HepG2 (cell line): Measurements from ENCODE around the gene EMC1. TPM values are rescaled to one million over a fixed set of nuclear protein-coding genes. Genes with fewer than 3 reads are reported as not detected.

ENCODE experiments used
- CAMTA2 ChIP-seq: sonication (generic); formaldehyde crosslinking; IDR thresholded peaks from 2 replicates; pipeline ENCODE4 v1.4.0; 2020; ENCODE audit warnings: mild to moderate bottlenecking, missing genetic modification reagents, borderline replicate concordance
- KDM5B ChIP-seq: sonication (generic); formaldehyde crosslinking; IDR thresholded peaks from 2 replicates; pipeline ENCODE4 v1.4.0; 2020; ENCODE audit warnings: missing genetic modification reagents, mild to moderate bottlenecking, borderline replicate concordance
- KMT2B ChIP-seq: IDR thresholded peaks from 2 replicates; pipeline ENCODE4 v1.6.1; 2016; ENCODE audit warnings: missing genetic modification reagents, missing compliant biosample characterization
- MEIS2 ChIP-seq: sonication (generic); formaldehyde crosslinking; IDR thresholded peaks from 2 replicates; pipeline ENCODE4 v1.9.0; 2021; ENCODE audit warnings: mild to moderate bottlenecking, missing genetic modification reagents
- POLR2G ChIP-seq: fragments of 200-400 bp; formaldehyde crosslinking; IDR thresholded peaks from 2 replicates; pipeline ENCODE4 v1.6.1; 2018; ENCODE audit warnings: mild to moderate bottlenecking, low read depth, low read length, moderate library complexity
- SP140L ChIP-seq: sonication (generic); formaldehyde crosslinking; IDR thresholded peaks from 2 replicates; pipeline ENCODE4 v1.4.0; 2020; ENCODE audit warnings: missing genetic modification reagents, borderline replicate concordance
- TCF7L2 ChIP-seq: IDR thresholded peaks from 2 replicates; pipeline ENCODE4 v1.6.1; 2011; ENCODE audit warnings: mild to moderate bottlenecking, low read depth, low read length, moderate library complexity
- THAP7 ChIP-seq: sonication (generic); formaldehyde crosslinking; IDR thresholded peaks from 2 replicates; pipeline ENCODE4 v1.8.1; 2023; ENCODE audit warnings: mild to moderate bottlenecking, missing genetic modification reagents
- TRIM24 ChIP-seq: sonication (generic); formaldehyde crosslinking; IDR thresholded peaks from 2 replicates; pipeline ENCODE4 v1.8.0; 2022; ENCODE audit warnings: mild to moderate bottlenecking, missing genetic modification reagents
- YY1 ChIP-seq: IDR thresholded peaks from 2 replicates; pipeline ENCODE4 v1.6.1; 2011; ENCODE audit warnings: low read length, low read depth, moderate library complexity, mild to moderate bottlenecking; ENCODE audit not compliant: insufficient read depth, insufficient replicate concordance
- ZBTB42 ChIP-seq: sonication (generic); formaldehyde crosslinking; IDR thresholded peaks from 2 replicates; pipeline ENCODE4 v1.5.0; 2020; ENCODE audit warnings: mild to moderate bottlenecking, missing genetic modification reagents
- ZNF160 ChIP-seq: sonication (generic); formaldehyde crosslinking; IDR thresholded peaks from 2 replicates; pipeline ENCODE4 v1.8.0; 2022; ENCODE audit warnings: mild to moderate bottlenecking, inconsistent platforms, missing genetic modification reagents
- ZNF687 ChIP-seq: sonication (generic); formaldehyde crosslinking; IDR thresholded peaks from 2 replicates; pipeline ENCODE4 v1.5.1; 2020; ENCODE audit warnings: mild to moderate bottlenecking, missing genetic modification reagents, moderate library complexity
- polyA plus RNA-seq, 8 experiments: library from polyadenylated mRNA; depleted of rRNA in 3 of 8; stranded (reverse) in 7 of 8; unstranded in 1 of 8; fragments of >200 nt; fragmentation: Illumina TruSeq in 4 of 8; extraction: Trizol in 4 of 8; gene quantifications; 2 replicates each; pipeline versions ENCODE4 v1.2.1 to v1.2.3, GENCODE V29; 2011 to 2016; ENCODE audit warnings: low read depth in 4 of 8, missing spikeins in 1 of 8, mixed read lengths in 1 of 8; ENCODE audit not compliant: insufficient read depth in 1 of 8
- total RNA-seq, 5 experiments: library from RNA; depleted of rRNA; stranded (reverse); fragments of >200 nt; fragmentation: Illumina TruSeq; extraction: Trizol; gene quantifications; 2 replicates each; pipeline ENCODE4 v1.2.3, GENCODE V29; 2016; ENCODE audit warnings: low read depth in 1 of 5
- TF ChIP-seq, protein P1 (sequence below): sonication (generic); formaldehyde crosslinking; IDR thresholded peaks from 2 replicates; pipeline ENCODE4 v1.4.0; 2020; ENCODE audit warnings: missing genetic modification reagents
- TF ChIP-seq, protein P2 (sequence below): sonication (generic); formaldehyde crosslinking; IDR thresholded peaks from 2 replicates; pipeline ENCODE4 v1.4.0; 2020; ENCODE audit warnings: missing genetic modification reagents, borderline replicate concordance

EMC1 gene
- total and polyA plus RNA-seq, 2 of the 13 experiments (the other 11 are each of a cell fraction or from before 2014, with no cell fraction given) = 38.0 to 61.3 TPM

GRCh38 chr1:19209990-19210771 is 41.1 kb downstream of the EMC1 start, which contains the start of gene UBR4 (continued):
- TF ChIP-seq ZNF160 (CRISPR knock-in tag) (peak; percentile 91), SP140L (CRISPR knock-in tag) (peak; percentile 46; the same call in 1 of the 2 replicates), KDM5B (CRISPR knock-in tag) (peak; percentile 96), KMT2B (CRISPR knock-in tag) (peak; percentile 98), MEIS2 (CRISPR knock-in tag) (peak; percentile 88; the same call in 1 of the 2 replicates), THAP7 (CRISPR knock-in tag) (0 out of 2 replicates have a peak, but pooled peaks have one; percentile 70), YY1 (peak; percentile 93), TCF7L2 (no peak), TRIM24 (CRISPR knock-in tag) (no peak), ZBTB42 (CRISPR knock-in tag) (peak; percentile 24; the same call in 1 of the 2 replicates), POLR2G (peak; percentile 90), CAMTA2 (CRISPR knock-in tag) (no peak; the same call in 1 of the 2 replicates), ZNF687 (CRISPR knock-in tag) (peak; percentile 100)
- TF ChIP-seq, protein P1, sequence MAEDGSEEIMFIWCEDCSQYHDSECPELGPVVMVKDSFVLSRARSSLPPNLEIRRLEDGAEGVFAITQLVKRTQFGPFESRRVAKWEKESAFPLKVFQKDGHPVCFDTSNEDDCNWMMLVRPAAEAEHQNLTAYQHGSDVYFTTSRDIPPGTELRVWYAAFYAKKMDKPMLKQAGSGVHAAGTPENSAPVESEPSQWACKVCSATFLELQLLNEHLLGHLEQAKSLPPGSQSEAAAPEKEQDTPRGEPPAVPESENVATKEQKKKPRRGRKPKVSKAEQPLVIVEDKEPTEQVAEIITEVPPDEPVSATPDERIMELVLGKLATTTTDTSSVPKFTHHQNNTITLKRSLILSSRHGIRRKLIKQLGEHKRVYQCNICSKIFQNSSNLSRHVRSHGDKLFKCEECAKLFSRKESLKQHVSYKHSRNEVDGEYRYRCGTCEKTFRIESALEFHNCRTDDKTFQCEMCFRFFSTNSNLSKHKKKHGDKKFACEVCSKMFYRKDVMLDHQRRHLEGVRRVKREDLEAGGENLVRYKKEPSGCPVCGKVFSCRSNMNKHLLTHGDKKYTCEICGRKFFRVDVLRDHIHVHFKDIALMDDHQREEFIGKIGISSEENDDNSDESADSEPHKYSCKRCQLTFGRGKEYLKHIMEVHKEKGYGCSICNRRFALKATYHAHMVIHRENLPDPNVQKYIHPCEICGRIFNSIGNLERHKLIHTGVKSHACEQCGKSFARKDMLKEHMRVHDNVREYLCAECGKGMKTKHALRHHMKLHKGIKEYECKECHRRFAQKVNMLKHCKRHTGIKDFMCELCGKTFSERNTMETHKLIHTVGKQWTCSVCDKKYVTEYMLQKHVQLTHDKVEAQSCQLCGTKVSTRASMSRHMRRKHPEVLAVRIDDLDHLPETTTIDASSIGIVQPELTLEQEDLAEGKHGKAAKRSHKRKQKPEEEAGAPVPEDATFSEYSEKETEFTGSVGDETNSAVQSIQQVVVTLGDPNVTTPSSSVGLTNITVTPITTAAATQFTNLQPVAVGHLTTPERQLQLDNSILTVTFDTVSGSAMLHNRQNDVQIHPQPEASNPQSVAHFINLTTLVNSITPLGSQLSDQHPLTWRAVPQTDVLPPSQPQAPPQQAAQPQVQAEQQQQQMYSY (CRISPR knock-in tag) = peak; percentile 69; the same call in 1 of the 2 replicates
- TF ChIP-seq, protein P2, sequence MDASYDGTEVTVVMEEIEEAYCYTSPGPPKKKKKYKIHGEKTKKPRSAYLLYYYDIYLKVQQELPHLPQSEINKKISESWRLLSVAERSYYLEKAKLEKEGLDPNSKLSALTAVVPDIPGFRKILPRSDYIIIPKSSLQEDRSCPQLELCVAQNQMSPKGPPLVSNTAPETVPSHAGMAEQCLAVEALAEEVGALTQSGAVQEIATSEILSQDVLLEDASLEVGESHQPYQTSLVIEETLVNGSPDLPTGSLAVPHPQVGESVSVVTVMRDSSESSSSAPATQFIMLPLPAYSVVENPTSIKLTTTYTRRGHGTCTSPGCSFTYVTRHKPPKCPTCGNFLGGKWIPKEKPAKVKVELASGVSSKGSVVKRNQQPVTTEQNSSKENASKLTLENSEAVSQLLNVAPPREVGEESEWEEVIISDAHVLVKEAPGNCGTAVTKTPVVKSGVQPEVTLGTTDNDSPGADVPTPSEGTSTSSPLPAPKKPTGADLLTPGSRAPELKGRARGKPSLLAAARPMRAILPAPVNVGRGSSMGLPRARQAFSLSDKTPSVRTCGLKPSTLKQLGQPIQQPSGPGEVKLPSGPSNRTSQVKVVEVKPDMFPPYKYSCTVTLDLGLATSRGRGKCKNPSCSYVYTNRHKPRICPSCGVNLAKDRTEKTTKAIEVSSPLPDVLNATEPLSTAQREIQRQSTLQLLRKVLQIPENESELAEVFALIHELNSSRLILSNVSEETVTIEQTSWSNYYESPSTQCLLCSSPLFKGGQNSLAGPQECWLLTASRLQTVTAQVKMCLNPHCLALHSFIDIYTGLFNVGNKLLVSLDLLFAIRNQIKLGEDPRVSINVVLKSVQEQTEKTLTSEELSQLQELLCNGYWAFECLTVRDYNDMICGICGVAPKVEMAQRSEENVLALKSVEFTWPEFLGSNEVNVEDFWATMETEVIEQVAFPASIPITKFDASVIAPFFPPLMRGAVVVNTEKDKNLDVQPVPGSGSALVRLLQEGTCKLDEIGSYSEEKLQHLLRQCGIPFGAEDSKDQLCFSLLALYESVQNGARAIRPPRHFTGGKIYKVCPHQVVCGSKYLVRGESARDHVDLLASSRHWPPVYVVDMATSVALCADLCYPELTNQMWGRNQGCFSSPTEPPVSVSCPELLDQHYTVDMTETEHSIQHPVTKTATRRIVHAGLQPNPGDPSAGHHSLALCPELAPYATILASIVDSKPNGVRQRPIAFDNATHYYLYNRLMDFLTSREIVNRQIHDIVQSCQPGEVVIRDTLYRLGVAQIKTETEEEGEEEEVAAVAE (CRISPR knock-in tag) = peak; percentile 72; the same call in 1 of the 2 replicates
